SHP77 treated with DMSO at 0.1 percent for 48 hours (cell line): ENCODE measurements around the gene POLG2.
"Not testable (repeated sequence)": the region's sequence is repeated elsewhere in the genome, so short reads cannot be mapped to it uniquely, and the experiment has no call there.

Source experiments
- DNase-seq: peaks from one replicate; lab custom pipeline; 2025; lab: John Stamatoyannopoulos, UW

Gene POLG2

GRCh38 chr17:64505340-64506200 is 8.7 kb upstream of the POLG2 start:
- DNase-seq, result peak; percentile 36

- DNase-seq, result no peak
These were observed 8.0 kb upstream of the POLG2 start for GRCh38 chr17:64504769-64505339.

GRCh38 chr17:64503821-64504768 is 7.2 kb upstream of the POLG2 start:
- no peak for DNase-seq

GRCh38 chr17:64503341-64503740 is 6.5 kb upstream of the POLG2 start:
- DNase-seq, result no peak

GRCh38 chr17:64502809-64503208 is 6.0 kb upstream of the POLG2 start:
- DNase-seq, result no peak

GRCh38 chr17:64502021-64502420 is 5.2 kb upstream of the POLG2 start:
- no peak for DNase-seq

- DNase-seq, result no peak
These were observed 4.3 kb upstream of the POLG2 start for GRCh38 chr17:64500862-64501765.

GRCh38 chr17:64500487-64500859 is 3.6 kb upstream of the POLG2 start:
- no peak for DNase-seq

GRCh38 chr17:64499805-64500486 is 3.1 kb upstream of the POLG2 start:
- DNase-seq, result no peak

- no peak for DNase-seq
These were observed 1.7 kb upstream of the POLG2 start for GRCh38 chr17:64498308-64499203.

- DNase-seq, result no peak
These were observed 746 bp upstream of the POLG2 start for GRCh38 chr17:64497565-64498035.

- DNase-seq, result no peak
These were observed 487 bp downstream of the POLG2 start for GRCh38 chr17:64496348-64496785.

- not testable (repeated sequence) for DNase-seq
These were observed 1.6 kb downstream of the POLG2 start for GRCh38 chr17:64495300-64495699.

- no peak for DNase-seq
These were observed 2.7 kb downstream of the POLG2 start for GRCh38 chr17:64494121-64494520.

GRCh38 chr17:64492481-64493109 is 4.3 kb downstream of the POLG2 start:
- no peak for DNase-seq

- DNase-seq, result no peak
These were observed 4.9 kb downstream of the POLG2 start for GRCh38 chr17:64491994-64492393.

- no peak for DNase-seq
These were observed 5.6 kb downstream of the POLG2 start for GRCh38 chr17:64491034-64491860.

- no peak for DNase-seq
These were observed 8.6 kb downstream of the POLG2 start for GRCh38 chr17:64488301-64488700.
